GM19328 (cell line): ENCODE data around the gene OR51D1.

ENCODE experiments used
- ATAC-seq: cut with Tn5 transposase; IDR thresholded peaks from one replicate; pipeline ENCODE4 v1.9.1; 2021; ENCODE audit warnings: mild to moderate bottlenecking, moderate library complexity; ENCODE audit not compliant: unreplicated experiment

Gene OR51D1

GRCh38 chr11:4644233-4644632 lies 7.0 kb downstream of the OR51D1 start:
- ATAC-seq, result no peak

GRCh38 chr11:4645974-4646373 lies 8.7 kb downstream of the OR51D1 start:
- no peak for ATAC-seq

- no peak for ATAC-seq
These were observed 10.5 kb downstream of the OR51D1 start for GRCh38 chr11:4647766-4648165.

GRCh38 chr11:4654635-4655369 lies 17.5 kb downstream of the OR51D1 start:
- ATAC-seq, result no peak

GRCh38 chr11:4658629-4659445 lies 21.6 kb downstream of the OR51D1 start:
- no peak for ATAC-seq

GRCh38 chr11:4662876-4663275 lies 25.6 kb downstream of the OR51D1 start:
- no peak for ATAC-seq

GRCh38 chr11:4664183-4664582 lies 26.9 kb downstream of the OR51D1 start:
- ATAC-seq, result no peak

GRCh38 chr11:4664786-4665185 lies 27.5 kb downstream of the OR51D1 start:
- no peak for ATAC-seq

GRCh38 chr11:4665424-4665823 lies 28.1 kb downstream of the OR51D1 start:
- ATAC-seq, result no peak

GRCh38 chr11:4671741-4672140 lies 34.5 kb downstream of the OR51D1 start:
- ATAC-seq, result no peak

- no peak for ATAC-seq
These were observed 35.2 kb downstream of the OR51D1 start for GRCh38 chr11:4672470-4672869.

GRCh38 chr11:4673781-4674180 lies 36.5 kb downstream of the OR51D1 start:
- no peak for ATAC-seq

- no peak for ATAC-seq
These were observed 40.7 kb downstream of the OR51D1 start for GRCh38 chr11:4677948-4678347.

- ATAC-seq, result no peak
These were observed 43.1 kb downstream of the OR51D1 start for GRCh38 chr11:4680341-4680740.

GRCh38 chr11:4682623-4683419 lies 45.5 kb downstream of the OR51D1 start:
- ATAC-seq, result no peak

- ATAC-seq, result no peak
These were observed 47.5 kb downstream of the OR51D1 start for GRCh38 chr11:4684631-4685285.
